Stimulated activated naive CD8-positive, alpha-beta T cell treated with anti-CD3 and anti-CD28 coated beads, Interleukin-15, Interleukin-2, amounts not matched to agents 100 U/mL and 50 U/mL, for 24 hours (primary cell): ENCODE data around the gene ARMCX1.
"Not testable (repeated sequence)": the region's sequence is repeated elsewhere in the genome, so short reads cannot be mapped to it uniquely, and the experiment has no call there.

Experiments used
- ATAC-seq: fragments of 150-1000 bp; cut with Tn5 transposase; one replicate; pipeline ENCODE4 v1.10.0; 2021
- DNase-seq: peaks from one replicate; pipeline ENCODE4 v3.0.0; 2021

ARMCX1 gene

DNA sequence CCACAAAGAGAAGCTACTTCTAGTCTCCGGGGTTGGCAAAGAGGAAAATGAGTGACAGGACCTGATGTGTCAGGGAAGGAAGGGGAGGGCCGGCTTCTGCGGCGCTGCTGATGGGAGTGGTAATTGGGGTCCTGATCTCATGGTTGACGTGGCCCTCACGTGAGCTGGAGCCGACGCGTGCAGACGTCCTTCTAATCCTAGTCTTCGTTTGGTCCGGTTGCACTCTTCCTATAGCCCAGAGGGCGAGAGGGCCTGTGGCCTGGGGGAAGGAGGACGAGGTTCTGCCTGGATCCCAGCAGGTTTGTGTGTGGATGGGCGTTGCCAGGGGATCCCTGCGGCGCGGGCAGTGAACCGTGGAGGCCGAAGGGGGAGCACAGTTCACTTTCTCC is at the start of gene ARMCX1:
Gene ARMCX1 (plus strand): TSS at position 186 of the 389 bp plus-strand sequence. CDS start 2,384 bp downstream, outside the sequence.
- peak; percentile 79 for ATAC-seq
- peak; percentile 36 for DNase-seq

DNA sequence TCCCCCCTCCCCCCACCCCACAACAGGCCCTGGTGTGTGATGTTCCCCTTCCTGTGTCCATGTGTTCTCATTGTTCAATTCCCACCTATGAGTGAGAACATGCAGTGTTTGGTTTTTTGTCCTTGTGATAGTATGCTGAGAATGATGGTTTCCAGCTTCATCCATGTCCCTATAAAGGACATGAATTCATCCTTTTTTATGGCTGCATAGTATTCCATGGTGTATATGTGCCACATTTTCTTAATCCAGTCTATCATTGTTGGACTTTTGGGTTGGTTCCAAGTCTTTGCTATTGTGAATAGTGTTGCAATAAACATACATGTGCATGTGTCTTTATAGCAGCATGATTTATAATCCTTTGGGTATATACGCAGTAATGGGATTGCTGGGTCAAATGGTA is 47.4 kb upstream of the ARMCX1 start:
- not testable (repeated sequence) for ATAC-seq, DNase-seq

DNA sequence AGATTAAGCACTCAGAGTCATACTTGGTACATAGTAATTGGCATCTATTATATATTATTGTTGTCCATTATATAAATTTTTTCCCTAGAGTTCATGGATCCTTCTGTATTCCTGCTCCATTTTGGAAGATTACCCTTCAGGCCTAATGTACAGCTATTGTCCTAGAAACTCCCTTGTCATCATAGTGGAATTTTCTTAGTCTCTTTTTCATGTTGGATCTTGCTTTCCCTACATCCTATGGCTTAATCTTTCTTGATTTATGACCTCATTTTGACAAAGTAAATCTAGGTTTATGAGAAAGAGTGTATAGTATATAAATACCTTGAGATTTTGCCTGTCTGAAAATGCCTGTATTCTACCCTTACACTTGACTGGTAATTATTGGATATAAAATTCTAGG is 43.0 kb upstream of the ARMCX1 start:
- DNase-seq (no peak), ATAC-seq (no peak)

DNA sequence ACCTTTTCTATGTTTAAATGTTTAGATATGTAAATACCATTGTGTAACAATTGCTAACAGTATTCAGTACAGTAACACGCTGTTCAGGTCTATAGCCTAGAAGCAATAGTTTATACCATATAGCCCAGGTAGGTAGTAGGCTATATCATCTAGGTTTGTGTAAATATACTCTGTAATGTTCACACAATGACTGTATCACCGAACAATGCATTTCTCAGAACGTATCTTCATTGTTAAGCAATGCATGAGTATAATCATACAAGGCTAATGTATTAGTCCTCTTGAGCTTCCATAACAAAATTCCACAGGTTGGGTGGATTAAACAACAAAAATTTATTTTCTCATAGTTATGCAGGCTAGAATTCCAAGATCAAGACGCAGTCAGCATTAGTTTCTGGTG is 42.4 kb upstream of the ARMCX1 start:
- ATAC-seq, result no peak
- no peak for DNase-seq

DNA sequence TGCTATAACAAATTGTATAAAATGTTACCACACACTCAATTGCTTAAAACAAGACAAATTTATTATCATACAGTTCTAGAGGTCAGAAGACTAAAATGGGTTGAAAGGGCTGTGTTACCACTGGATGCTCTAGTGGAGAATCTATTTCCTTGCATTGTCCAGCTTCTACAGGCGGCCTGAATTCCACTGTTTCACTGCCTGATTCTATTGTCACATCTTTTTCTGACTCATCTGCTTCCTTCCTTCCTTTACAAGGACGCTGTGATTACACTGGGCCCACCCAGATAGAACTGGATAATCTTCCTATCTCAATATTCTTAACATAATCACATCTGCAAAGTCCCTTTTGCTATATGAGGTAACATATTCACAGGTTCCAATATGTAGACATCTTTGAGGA is 19.4 kb upstream of the ARMCX1 start:
- no peak for DNase-seq

DNA sequence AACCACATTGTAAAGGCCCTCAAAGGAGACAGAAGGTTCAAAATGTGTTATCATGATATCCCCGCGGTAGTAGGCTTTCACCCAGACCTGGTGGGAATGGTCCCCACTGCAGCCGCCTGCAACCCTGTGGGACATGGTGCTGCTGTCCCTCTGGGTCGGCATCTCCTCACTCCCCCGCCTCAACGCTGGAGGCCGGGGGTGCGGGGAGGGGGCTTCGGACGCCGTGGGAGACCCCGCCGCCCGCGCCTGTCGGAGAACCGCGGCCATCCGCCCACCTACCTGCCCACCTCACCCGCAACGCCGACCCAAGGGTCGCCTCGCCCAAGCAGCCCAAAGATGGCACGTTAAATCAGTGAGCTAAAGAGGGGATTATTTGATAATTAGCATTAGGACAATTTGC is 11.2 kb upstream of the ARMCX1 start:
- no peak for DNase-seq
- ATAC-seq, result no peak

More for the DNA sequence above, 19.4 kb upstream of the ARMCX1 start:
- no peak for ATAC-seq

- ATAC-seq, result no peak
- DNase-seq, result no peak
Measured at GRCh38 chrX:101550751-101551379, 518 bp downstream of the ARMCX1 start.

GRCh38 chrX:101551380-101551767 is 1.0 kb downstream of the ARMCX1 start:
- ATAC-seq, result no peak
- no peak for DNase-seq

- DNase-seq (no peak), ATAC-seq (no peak)
Measured at GRCh38 chrX:101552714-101553113, 2.4 kb downstream of the ARMCX1 start.

GRCh38 chrX:101564651-101565050 is 14.3 kb downstream of the ARMCX1 start:
- DNase-seq (no peak), ATAC-seq (no peak)

DNA sequence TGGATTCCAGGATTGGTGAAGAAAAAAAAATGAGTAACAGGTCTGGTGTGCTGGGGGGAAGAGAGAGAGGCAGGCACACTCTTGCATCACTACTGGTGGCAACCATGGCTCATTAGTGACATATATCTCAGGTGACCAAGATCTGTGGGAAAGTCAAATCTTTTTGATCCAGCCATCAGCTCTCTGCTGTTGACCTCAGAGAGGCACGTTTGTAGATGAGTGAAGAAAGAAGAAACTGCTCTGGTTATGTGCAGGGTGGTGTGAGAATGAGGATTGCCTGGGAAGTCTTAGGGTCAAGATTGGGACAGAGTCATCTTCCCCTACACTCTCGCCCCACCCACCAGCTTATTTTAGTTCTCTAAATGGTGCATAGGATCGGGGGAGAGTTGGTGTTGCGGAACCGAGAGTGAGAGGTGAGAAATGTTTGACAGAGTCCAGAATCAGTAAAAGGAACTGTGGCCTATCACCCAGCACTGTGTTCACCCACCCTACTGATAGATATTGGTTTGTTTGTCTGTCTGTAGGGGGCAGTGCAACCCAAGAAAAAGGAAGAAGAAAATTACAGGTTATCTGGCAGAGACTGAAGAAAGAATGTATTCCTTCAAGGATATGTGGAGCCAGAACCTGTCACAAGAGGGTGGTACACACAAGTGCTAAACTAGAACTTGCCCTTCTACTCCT is 45.5 kb downstream of the ARMCX1 start:
- ATAC-seq (peak; percentile 68), DNase-seq (peak; percentile 29)

GRCh38 chrX:101599592-101599991 is 49.2 kb downstream of the ARMCX1 start:
- not testable (repeated sequence) for ATAC-seq, DNase-seq

GRCh38 chrX:101602077-101602476 is 51.7 kb downstream of the ARMCX1 start:
- ATAC-seq (no peak), DNase-seq (no peak)
